A673 (cell line): ENCODE measurements around the gene C12orf43. TPM values are rescaled to one million over a fixed set of nuclear protein-coding genes. Genes with fewer than 3 reads are reported as not detected.

Experiments used
- BruUV-seq: library from RNA; stranded (reverse); fragments of 400-500 nt; replicated peaks from 2 replicates; lab custom pipeline; 2021; lab: Mats Ljungman, UMichigan
- CTCF ChIA-PET: fragments of 300-600 bp; sonication (Branson Sonifier 250); formaldehyde crosslinking; loops from one replicate; lab custom pipeline; 2022; ENCODE audit warnings: antibody characterized with exemption; lab: Charles Lee
- POLR2A ChIA-PET: fragments of 300-600 bp; sonication (Branson Sonifier 250); formaldehyde crosslinking; loops from one replicate; lab custom pipeline; 2022; ENCODE audit warnings: antibody characterized with exemption; ENCODE audit not compliant: low non-redundant PET; lab: Charles Lee
- DNase-seq: peaks from one replicate; pipeline ENCODE4 v3.0.0-alpha.2; 2015; ENCODE audit warnings: low spot score
- H3K27ac ChIP-seq: fragments of 200-600 bp; sonication (generic); 2 replicates; pipeline ENCODE4 v1.5.1; 2016; ENCODE audit warnings: mixed run types, low read depth, mild to moderate bottlenecking, mixed read lengths, antibody characterized with exemption, low read length; ENCODE audit not compliant: poor library complexity, severe bottlenecking
- H3K27me3 ChIP-seq: fragments of 200-600 bp; sonication (generic); replicated peaks from 2 replicates; pipeline ENCODE4 v1.6.1; 2017; ENCODE audit warnings: mixed run types, low read depth, mild to moderate bottlenecking, mixed read lengths, antibody characterized with exemption, low read length; ENCODE audit not compliant: insufficient read depth, poor library complexity
- H3K36me3 ChIP-seq: fragments of 200-600 bp; sonication (generic); 2 replicates; pipeline ENCODE4 v1.6.1; 2016; ENCODE audit warnings: mixed run types, mild to moderate bottlenecking, mixed read lengths, antibody characterized with exemption, low read length; ENCODE audit not compliant: insufficient read depth, poor library complexity, severe bottlenecking
- H3K4me1 ChIP-seq: fragments of 200-600 bp; sonication (generic); 2 replicates; pipeline ENCODE4 v1.6.1; 2017; ENCODE audit warnings: mixed run types, mild to moderate bottlenecking, mixed read lengths, antibody characterized with exemption, low read length; ENCODE audit not compliant: insufficient read depth, poor library complexity, severe bottlenecking
- H3K4me3 ChIP-seq: fragments of 200-600 bp; sonication (generic); 2 replicates; pipeline ENCODE4 v1.5.1; 2016; ENCODE audit warnings: low read depth, mixed run types, mild to moderate bottlenecking, mixed read lengths, low read length; ENCODE audit not compliant: poor library complexity, severe bottlenecking
- H3K9me3 ChIP-seq: fragments of 200-600 bp; sonication (generic); 2 replicates; pipeline ENCODE4 v1.6.1; 2016; ENCODE audit warnings: mixed run types, low read depth, mild to moderate bottlenecking, mixed read lengths, antibody characterized with exemption, low read length; ENCODE audit not compliant: poor library complexity, severe bottlenecking
- EZH2 ChIP-seq: fragments of 200-600 bp; sonication (generic); IDR thresholded peaks from 2 replicates; pipeline ENCODE4 v1.6.1; 2017; ENCODE audit warnings: borderline replicate concordance, low read depth, mild to moderate bottlenecking, mixed read lengths, antibody characterized with exemption, low read length; ENCODE audit not compliant: poor library complexity, severe bottlenecking
- intact Hi-C: fragments of 100-400 bp; cut with micrococcal nuclease; formaldehyde crosslinking; loops from one replicate; pipeline ENCODE4 v1.10.0; 2022; ENCODE audit not compliant: unreplicated experiment
- total RNA-seq: library from RNA; stranded (reverse); gene quantifications from 2 replicates; pipeline ENCODE4 v1.2.3, GENCODE V29; 2021
- TF ChIP-seq, protein P1 (sequence below): fragments of 300-800, 200-600 bp; sonication (generic); conservative IDR thresholded peaks from 2 replicates; pipeline ENCODE4 v1.5.1; 2017; ENCODE audit warnings: low read depth, mild to moderate bottlenecking, antibody characterized with exemption, low read length, moderate library complexity, mixed read lengths

C12orf43 gene
- total RNA-seq, 1 experiment from 2014 or later = 28.4 TPM

GRCh38 chr12:121064116-121064515 is 47.8 kb upstream of the C12orf43 start:
- no peaks in the 10 kb centered on the region for H3K27me3 ChIP-seq
- no peak for DNase-seq
- no TSS peak for BruUV-seq
- H3K9me3 ChIP-seq = no peaks in the 10 kb centered on the region
- TF ChIP-seq EZH2 = no peak
- TF ChIP-seq, protein P1, sequence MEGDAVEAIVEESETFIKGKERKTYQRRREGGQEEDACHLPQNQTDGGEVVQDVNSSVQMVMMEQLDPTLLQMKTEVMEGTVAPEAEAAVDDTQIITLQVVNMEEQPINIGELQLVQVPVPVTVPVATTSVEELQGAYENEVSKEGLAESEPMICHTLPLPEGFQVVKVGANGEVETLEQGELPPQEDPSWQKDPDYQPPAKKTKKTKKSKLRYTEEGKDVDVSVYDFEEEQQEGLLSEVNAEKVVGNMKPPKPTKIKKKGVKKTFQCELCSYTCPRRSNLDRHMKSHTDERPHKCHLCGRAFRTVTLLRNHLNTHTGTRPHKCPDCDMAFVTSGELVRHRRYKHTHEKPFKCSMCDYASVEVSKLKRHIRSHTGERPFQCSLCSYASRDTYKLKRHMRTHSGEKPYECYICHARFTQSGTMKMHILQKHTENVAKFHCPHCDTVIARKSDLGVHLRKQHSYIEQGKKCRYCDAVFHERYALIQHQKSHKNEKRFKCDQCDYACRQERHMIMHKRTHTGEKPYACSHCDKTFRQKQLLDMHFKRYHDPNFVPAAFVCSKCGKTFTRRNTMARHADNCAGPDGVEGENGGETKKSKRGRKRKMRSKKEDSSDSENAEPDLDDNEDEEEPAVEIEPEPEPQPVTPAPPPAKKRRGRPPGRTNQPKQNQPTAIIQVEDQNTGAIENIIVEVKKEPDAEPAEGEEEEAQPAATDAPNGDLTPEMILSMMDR = no peak
- H3K4me3 ChIP-seq = no peak overlapping the region
- intact Hi-C loops = loop anchor here (5.0 kb wide), 1 partner anchor 378 kb away; no protein-coding TSS in a partner anchor
- H3K4me1 ChIP-seq = no peaks in the 10 kb centered on the region
- no peak overlapping the region for H3K27ac ChIP-seq
- ChIA-PET CTCF (no interaction called here), POLR2A (interaction anchor here (0.7 kb wide), 1 partner anchor 52 kb away, joined by 8 read pairs; no protein-coding TSS in a partner anchor)
- H3K36me3 ChIP-seq = no peaks in the 10 kb centered on the region

DNA sequence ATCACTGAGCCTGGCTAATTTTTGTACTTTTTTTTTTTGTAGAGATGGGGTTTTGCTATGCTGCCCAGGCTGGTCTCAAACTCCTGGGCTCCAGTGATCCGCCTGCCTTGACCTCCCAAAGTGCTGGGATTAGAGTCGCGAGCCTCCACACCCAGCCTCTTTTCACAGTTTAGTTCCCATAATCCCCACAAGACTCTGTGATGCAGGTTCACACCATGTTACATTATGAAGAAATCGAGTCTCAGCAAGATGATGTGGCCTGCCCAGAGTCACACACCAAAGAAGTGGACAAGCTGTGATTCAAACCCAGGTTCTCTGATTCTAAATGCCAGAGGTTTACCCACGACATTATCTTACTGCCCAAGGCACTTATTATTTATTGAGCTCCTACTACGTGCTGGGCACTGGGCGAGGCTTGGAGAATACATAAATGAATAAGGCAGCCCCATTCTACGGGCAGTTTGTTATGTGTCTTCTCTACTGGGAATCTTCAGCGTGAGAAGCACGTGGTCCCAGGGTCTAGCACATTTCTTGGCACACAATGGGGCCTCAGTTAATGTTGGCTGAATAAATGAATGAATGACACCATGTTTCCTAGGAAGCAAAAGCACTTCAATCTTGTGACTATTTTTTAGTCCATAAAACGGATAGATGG is 46.2 kb upstream of the C12orf43 start:
- no peak for DNase-seq

GRCh38 chr12:121061831-121062230 is 45.5 kb upstream of the C12orf43 start:
- Histone ChIP-seq H3K4me3 (no peak overlapping the region), H3K4me1 (no peaks in the 10 kb centered on the region), H3K27me3 (no peaks in the 10 kb centered on the region), H3K36me3 (no peaks in the 10 kb centered on the region), H3K27ac (no peak overlapping the region), H3K9me3 (no peaks in the 10 kb centered on the region)
- ChIA-PET CTCF (no interaction called here), POLR2A (no interaction called here)
- TF ChIP-seq, protein P1 = peak; percentile 39
- no peak for TF ChIP-seq EZH2
- no TSS peak for BruUV-seq
- intact Hi-C loops = loop anchor here (5.0 kb wide), 1 partner anchor 380 kb away; no protein-coding TSS in a partner anchor
- DNase-seq = peak; percentile 40

More for the DNA sequence above, 46.2 kb upstream of the C12orf43 start:
- POLR2A ChIA-PET = no interaction called here
- intact Hi-C loops = loop anchor here (5.0 kb wide), 1 partner anchor 380 kb away; no protein-coding TSS in a partner anchor
- no TSS peak for BruUV-seq
- H3K27ac ChIP-seq = no peak overlapping the region
- H3K4me3 ChIP-seq = no peak overlapping the region
- no peaks in the 10 kb centered on the region for H3K36me3 ChIP-seq
- H3K4me1 ChIP-seq = no peaks in the 10 kb centered on the region
- CTCF ChIA-PET = no interaction called here
- no peaks in the 10 kb centered on the region for H3K9me3 ChIP-seq
- no peaks in the 10 kb centered on the region for H3K27me3 ChIP-seq
- no peak for TF ChIP-seq EZH2
- TF ChIP-seq, protein P1 = no peak
